Central memory CD4-positive, alpha-beta T cell (primary cell): Measurements from ENCODE around the gene RALA.

Experiments
- DNase-seq: peaks from one replicate; pipeline ENCODE4 v3.0.0; 2022
- total RNA-seq, 3 experiments: gene quantifications; one replicate each; lab custom pipeline; 2026; lab: John Stamatoyannopoulos, UW

RALA gene, protein sequence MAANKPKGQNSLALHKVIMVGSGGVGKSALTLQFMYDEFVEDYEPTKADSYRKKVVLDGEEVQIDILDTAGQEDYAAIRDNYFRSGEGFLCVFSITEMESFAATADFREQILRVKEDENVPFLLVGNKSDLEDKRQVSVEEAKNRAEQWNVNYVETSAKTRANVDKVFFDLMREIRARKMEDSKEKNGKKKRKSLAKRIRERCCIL
- total RNA-seq = 31.4 to 115 (median 77.3) reads per million in 3 experiments

DNA sequence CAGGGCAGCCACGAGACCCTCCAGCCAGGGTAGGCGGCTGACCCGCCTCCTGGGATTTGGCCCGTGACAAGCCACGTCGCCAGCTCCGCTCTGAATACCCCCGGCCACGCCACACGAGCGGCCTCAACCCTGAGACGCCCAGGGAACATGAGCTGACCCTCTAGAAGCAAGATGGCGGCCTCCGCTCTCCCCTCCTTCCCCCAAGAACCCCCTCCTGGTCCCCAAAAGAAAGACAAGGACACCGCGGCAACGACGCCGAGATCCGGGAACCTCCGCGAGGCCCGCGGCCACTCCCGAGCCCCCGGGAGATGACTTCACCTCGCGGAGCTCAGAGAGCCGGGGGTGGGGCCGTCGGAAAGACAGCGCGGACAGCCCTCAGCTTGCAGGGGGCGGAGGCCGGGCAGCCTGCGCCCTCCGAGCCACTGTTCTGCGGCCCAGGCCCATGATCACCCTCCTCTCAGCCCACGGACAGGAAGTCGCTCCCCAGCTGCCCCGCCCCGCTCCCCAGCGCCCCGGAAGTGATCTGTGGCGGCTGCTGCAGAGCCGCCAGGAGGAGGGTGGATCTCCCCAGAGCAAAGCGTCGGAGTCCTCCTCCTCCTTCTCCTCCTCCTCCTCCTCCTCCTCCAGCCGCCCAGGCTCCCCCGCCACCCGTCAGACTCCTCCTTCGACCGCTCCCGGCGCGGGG lies at the start of gene RALA:
Gene RALA, plus strand, starts transcription at position 526 of the 685 bp plus-strand sequence. CDS start 63,096 bp downstream, outside the sequence.
- DNase-seq = peak; percentile 83

DNA sequence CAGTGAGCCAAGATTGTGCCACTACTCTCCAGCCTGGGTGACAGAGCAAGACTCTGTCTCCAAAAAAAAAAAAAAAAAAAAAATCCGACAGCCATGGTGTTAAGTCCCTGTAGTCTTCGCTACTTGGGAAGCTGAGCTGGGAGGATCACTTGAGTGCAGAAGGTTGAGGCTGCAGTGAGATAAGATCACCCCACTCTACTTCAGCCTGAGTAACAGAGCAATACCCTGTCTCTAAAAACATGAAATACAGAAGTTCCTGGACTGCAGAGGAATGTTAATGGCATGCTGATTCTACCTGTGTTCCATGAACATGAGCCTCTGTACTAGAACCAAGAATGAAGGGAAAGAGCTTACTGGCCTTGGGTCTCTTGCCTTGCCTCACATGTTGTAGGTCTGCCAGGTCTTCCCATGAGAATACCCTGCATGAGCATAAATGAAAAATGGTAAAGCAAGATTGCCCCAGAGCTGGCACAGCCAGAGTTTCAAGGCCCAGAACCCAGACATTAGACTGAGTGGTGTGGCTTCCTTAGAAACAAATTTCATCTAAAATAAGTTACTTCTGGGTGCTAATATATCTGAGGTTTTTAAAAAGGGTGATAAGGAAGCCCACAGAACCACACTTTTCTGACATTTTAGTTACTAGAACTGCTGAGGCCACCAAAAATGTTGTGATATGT lies 48.6 kb upstream of the RALA start:
- DNase-seq = no peak

DNA sequence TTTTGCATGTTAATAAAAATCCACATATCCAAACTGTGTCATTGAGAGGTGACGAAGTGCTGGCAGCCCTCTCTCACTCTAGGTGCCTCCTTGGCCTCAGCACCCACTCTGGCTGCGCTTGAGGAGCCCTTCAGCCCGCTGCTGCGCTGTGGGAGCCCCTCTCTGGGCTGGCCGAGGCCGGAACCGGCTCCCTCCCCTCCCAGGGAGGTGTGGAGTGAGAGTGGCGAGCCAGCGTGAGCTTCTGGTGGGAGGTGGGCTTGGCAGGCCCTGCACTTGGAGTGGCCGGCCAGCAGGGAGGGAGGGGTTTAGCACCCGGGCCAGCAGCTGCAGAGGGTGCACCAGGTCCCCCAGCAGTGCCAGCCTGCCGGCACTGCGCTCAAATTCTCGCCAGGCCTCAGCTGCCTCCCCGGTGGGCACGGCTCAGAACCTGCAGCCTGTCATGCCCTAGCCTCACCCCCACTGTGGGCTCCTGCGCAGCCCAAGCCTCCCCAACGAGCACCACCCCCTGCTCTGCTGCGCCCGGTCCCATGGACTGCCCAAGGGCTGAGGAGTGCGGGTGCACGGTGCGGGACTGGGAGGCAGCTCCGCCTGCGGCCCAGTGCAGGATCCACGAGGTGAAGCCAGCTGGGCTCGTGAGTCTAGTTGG lies 46.0 kb upstream of the RALA start:
- no peak for DNase-seq

DNA sequence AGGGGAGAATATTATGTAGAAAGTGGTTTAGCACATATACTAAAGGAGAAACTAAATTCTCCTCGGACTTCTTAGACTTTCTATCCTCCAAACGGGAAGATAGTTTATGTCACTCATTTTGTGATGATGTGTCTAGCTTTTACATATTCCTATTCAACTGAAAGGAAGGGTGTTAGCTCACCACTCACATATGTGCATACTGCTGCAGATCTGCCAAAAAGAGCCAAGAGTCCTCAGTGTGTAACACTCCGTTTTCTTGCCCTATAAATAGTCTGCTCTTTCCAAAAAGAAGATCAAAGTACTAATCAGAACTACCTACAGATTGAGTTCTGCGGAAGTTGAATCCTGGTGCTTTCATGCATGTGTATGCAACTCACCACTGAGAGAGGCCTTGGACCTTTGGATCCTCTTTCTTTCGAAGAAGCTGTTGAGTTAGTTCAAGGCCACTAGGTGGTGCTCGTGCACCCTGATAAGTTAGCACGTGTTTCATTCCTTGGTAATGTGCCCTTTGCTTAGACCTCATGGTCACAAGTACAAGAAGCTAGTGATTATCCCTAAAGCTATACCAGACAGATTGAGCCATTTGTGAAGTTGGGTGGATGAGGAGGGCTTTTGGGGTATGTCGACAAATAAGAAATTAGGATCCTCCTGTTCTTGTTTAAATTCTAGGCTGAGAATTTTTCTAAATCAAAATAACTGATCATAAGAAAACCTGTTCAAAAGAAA lies 43.1 kb upstream of the RALA start:
- peak; percentile 67 for DNase-seq

DNA sequence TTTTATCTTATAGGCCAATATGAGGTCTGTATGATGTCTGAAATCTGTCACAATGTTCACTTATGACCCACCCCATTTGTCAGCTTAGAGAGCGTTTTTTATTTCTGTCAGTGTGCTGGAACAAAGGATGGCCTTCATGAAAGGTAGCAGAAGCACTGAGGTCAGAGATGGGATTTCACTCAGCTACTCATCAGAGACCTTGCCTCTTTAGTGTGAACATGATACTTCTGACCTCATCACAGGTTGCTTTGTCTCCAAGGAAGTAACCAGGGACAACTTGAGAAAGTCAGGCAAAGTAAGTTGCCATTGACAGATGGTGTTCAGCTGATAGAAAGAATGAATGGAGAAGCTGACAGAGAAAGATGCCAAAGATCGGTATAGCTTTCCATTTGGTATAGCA lies 40.8 kb upstream of the RALA start:
- no peak for DNase-seq

DNA sequence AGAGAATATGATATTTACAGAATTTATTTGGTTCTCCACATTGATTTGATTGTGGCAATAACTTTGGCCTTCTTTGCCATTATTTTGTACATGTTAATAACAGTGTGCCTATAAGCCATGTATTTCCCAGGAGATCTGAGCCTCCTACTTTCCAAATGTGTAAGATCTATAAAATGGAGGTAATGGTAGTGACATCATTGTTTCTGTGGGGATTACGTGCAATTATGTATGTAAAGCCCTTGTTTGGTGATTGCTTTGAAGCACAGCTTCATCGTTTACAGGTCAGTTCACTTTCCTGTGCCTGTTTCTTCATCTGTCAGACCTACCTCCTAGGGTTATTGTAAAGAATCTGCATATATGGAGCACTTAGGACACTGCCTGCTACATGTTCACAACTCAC lies 39.8 kb upstream of the RALA start:
- no peak for DNase-seq

DNA sequence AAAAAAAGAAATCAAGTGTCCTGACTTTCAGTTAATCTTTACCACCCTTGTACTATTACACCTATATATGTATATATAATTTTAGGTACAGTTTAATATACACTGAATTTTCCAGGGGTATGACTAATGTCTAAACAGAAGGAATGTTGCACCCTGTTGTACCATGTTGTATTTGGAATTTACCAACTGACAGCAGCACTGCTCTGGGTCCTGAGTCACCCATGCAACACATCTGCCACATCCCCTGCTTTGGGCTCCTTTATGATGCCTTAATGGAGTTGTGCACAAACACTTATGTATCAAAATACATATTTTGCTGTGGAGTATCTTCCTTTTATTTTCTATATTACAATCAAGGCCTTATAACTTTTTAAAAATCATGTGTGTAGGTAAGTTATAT lies 36.0 kb upstream of the RALA start:
- no peak for DNase-seq

DNA sequence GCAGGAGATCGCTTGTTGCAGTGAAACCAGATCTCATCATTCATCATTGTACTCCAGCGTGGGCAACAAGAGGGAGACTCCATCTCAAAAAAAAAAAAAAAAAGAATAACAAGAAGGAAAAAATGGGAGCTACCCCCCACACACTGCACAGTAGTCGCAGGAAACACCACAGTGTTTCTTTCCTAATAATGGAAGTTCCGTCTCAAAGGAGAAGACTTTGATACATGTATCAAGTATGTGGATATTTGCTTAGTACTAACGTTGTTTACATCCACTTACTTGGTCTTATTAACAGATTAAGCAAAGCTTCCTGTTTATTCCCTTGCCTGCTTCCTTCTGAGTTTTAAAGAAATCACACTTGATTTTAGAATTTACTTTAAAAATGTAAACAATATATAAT lies 35.0 kb upstream of the RALA start:
- no peak for DNase-seq

DNA sequence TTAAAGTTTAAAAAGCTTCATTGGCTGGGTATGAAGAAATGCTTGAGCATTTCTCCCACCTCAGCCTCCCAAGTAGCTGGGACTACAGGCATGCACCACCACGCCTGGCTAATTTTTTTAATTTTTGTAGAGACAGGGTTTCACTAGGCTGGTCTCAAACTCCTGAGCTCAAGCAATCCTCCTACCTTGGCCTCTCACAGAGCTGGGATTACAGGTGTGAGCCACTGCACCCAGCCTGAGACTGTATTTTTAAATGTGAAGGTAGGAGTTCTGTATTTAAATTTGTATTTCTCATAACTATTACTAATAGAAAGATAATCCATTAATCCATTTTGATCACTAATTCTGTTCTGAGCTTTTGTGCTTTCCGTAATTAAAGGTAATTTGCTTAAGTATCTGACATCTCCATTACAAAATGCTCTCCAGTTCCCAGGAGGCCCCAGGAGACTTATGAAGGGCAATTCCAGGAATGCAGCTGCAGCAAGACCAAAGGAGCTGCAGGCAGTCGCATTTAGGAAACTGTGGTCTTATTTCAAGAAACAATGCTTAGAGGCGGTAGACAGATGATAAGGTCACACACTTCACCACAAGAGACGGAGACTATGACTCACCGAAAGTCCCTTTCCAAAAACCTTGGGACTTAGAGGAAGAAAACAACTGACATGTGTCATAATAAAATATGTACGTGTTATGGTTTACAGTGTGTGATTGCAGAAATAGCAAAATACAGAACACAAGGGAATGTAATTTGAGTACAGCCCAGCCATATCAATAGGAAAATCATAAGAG lies 33.9 kb upstream of the RALA start:
- peak; percentile 80 for DNase-seq

DNA sequence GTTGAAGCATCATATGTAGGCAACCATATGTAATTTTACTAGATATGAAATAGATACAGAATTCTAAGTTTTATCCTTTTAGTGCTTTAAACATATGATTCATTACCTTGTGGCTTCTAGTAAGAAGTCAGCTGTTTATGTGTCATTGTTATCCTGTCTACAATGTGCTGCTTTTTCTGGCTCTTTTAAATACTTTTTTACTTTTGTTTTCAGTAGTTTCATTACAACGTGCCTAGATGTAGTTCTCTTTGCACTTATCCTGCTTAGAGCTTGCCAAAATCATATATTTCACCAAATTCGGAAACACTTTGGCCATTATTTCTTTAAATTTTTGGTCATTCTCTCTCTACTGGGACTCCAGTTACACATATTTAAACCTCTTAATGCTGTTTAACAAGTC lies 30.8 kb upstream of the RALA start:
- no peak for DNase-seq

DNA sequence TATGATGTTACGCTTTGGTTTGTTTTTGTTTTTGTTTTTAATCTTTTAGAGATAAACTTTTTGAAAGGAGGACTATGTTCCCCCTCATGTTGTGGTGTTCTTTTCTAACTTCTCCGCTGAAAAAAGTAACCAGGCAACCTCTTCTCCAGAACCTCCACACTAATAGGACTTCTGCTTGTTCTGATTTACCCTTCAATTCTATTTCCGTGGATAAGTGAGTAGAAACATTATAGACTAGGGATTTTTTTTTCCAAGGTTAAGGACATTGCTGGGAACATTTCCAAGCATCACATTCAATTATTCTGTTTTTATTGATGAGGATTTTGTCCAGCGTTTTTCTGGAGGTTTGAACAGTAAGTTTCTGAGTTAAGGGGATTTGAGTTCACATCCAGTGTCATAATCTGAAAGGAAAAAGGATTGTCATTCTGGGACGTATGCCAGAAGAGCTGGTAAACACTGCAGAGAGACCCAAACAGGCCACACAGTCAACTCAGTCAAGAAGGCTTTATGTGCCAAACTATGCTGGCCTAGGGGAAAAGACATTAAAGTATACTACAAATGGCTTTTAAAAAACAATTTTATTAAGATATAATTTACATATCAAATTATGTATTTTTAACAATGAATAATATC lies 28.3 kb upstream of the RALA start:
- no peak for DNase-seq

DNA sequence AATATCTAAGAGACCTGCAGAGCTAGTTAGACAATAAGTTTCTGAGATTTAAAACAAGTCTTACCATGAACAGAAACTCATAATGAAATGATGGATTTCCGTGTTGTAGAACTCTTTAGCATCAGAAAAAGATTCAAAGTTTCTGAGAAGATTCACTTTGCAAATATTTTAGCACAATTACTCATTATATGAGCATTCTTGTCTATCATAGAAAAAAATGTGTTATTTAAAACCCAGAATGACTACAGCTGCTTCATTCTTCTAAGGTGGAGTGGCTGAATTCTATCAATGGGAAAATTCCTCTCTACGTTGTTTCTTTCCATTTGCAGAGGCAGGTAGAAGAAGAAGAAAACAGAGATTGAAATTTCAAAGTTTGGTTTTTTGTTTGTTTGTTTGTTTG lies 21.0 kb upstream of the RALA start:
- no peak for DNase-seq

DNA sequence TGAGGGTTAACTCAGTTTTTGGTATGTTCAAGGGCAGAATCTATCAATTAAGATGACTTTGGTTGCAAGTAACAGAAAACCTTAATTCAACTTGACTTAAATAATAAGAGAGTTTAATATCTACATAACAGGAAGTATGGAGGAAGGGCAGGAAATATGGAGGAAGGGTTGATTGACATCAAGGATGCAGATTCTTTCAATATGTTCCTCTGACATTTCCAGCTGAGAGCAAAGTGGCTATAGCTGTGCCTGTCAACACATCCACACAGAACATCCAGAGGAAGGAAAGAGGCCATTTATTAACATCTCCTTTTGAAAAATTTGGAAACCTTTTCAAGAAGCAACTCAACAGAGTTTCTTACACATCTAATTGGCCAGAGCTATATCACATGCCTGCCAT lies 19.4 kb upstream of the RALA start:
- DNase-seq = no peak

DNA sequence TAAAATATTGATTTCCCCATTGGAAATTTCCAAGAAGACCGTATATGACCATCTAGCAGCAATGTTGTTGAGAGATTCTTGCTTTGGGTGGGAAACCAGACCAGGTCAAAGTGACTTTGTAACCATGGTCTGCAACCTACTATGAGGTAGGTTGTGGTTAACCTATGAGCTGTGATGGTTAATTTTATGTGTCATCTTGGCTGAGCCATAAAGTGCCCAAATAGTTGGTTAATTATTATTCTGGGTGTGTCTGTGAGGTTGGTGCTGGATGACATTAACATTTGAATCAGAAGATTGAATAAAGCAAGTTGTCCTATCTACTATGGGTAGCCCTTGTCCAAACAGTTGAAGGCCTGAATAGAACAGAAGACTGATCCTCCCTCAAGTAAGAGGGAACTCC lies 18.3 kb upstream of the RALA start:
- no peak for DNase-seq

DNA sequence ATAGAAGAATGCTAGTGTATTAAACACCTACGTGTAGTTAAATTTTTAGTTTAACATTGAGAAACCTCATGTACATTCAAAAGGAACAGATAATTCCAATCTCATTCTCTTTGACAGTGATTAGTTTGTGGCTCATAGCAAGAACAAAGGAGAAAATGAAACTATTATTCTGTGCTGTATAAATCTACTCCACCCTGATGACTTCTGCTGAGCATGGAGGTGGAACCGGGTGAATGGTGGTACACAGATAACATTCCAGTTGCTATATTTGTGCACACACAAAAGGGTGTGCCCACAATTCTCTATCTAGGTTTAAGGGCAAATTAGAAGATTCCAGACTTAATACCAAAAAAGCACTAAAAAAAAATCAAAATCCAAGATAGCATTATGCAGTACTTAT lies 17.0 kb upstream of the RALA start:
- DNase-seq = no peak

DNA sequence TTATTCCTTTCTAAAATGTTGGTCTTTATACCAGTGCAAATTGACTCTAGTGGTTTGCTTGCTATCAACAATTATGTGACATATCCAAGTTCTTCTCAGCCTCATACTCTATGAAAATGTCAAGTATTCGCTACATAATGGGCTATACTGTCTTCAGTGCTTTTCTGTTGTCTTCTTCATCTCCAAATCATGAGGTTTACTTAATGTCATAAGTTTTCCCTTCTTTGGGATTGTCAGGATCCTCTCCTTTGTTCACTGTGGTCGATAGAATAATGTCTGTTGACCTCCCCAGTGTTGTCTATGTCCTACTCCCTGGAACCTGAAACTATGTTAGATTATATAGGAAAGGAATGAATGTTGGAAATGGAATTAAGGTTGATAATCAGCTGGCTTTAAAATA lies 16.4 kb upstream of the RALA start:
- no peak for DNase-seq

DNA sequence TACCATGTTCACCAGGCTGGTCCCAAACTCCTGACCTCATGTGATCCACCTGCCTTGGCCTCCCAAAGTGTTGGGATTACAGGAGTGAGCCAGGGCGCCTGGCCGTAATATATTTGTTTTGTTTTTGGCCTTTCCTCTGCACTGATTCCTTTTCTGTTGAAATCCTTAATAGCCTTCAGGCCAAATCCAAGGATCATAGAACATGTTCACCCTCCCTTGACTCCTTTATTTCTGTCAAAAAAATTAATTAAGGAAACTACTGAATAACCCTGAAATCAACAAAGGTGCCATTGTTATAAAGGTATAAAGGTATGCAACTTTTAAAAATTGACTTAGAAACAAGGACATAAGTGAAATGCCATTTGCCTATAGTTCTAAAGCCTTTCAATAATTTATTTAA lies 15.5 kb upstream of the RALA start:
- no peak for DNase-seq

DNA sequence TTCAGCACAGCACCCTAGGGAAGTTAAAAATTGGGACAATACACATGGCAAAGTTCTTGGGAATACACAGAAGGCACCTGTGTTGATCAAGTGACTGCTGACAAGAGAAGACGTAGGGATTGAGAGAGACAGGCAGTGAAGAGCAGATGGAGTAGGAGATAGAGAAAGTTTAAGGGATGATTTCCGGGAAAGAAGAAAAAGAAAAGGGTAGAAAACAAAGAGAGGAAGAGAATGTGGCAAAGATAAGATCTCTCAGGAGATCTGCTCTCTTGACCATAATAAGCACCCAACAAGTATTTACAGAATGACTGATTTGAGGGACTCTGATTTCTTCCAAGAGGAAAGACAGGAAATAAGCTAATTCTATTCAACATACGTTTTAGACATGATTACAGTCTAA lies 15.1 kb upstream of the RALA start:
- DNase-seq = no peak

DNA sequence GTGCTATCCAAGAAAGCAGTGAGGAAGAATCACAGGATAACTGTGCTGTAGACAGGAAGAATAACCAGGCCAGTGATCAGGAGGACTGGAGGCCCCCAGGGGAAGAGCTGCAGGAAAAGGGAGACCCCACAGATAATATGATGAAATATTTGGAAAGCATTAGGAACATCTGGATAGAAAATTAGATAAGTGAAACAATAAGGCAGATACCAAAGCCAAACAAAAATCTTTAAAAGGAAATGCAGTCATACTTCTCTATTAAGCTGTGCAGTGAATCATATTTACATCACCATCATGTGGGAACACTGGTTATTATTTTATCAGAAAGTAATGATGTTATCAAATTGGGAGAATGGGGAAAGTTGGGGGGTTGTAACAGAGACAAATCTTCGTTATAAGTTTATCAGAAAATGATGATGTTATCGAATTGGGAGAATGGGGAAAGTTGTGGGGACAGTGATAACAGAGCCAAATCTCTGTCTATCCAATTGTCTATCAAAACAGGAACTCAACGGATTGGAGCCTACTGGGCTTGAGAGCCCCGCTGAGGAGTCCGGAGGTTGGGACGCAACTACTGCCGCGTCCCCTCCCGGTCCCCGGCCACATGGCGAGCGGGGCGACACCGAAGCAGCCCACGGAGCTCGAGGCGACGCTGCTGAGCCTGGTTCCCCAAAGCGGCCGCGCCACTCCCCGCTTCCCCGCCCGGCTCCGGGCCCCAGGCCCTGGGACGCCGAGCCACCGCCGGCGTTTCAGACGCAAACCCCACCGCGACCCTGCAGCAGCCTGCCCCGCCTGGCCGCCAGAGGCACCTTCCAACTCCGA lies 14.0 kb upstream of the RALA start:
- no peak for DNase-seq

DNA sequence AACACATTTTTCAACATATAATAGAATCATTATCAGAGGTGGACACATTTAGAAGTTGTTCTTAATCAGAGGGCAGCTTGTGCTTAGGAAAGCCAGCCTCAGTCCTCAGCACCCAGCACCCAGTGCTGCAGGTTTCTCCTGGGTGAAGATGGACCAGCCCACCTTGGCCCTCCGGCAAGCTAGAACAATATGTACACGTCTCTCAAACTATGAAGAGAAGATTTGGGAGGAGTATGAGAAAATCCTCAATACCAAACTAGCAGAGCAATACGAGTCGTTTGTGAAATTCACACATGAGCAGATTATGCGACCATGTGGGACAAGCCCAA lies 13.5 kb upstream of the RALA start:
- no peak for DNase-seq

DNA sequence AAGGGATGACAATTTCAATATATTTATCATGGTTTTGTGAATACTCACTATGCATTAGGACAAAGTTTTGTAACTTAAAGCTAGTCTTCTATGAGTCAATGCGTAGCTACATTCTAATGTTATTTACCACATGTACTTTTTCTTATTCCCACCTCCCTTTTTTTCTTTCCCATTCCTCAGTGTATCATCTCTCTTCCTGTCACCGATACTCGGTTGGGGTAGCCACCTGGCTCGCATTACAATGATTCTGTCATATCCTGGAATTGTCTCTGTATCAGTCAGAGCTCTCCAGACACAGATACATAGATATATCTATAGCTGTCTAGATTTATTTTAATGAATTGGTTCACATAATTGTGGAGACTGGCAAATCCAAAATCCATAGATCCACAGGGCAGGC lies 9.8 kb upstream of the RALA start:
- no peak for DNase-seq
